GM20000 (cell line): ENCODE data around the gene PKP2.
"Not testable (repeated sequence)": the region's sequence is repeated elsewhere in the genome, so short reads cannot be mapped to it uniquely, and the experiment has no call there.

ENCODE experiments used
- DNase-seq: peaks from one replicate; pipeline ENCODE4 v3.0.0; 2012; ENCODE audit warnings: low spot score
- CTCF ChIP-seq: IDR thresholded peaks from 2 replicates; pipeline ENCODE4 v1.5.1; 2012; ENCODE audit warnings: mild to moderate bottlenecking, control low read depth; ENCODE audit errors: extremely low read depth, missing control alignments

PKP2 gene

DNA sequence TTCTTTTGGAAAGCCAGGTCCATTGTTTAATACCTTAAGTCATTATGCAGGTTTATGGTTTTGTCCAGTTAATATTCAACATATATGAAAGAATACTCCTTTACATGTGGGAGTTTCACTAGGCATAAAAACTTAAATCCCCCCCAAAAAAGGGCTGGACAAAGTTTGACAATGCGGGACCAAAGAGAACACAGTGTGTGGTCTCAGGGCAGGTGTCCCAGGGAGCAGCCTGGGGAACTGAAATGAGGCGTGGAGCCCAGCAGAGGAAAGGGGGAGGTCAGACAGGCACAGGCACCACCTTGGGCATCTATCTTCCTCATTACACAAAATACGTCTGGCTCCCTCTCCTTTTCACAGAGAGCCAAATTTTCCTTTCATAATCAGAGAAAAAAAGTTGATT is 22.5 kb downstream of the PKP2 start:
- no peak for TF ChIP-seq CTCF
- no peak for DNase-seq

GRCh38 chr12:32872416-32872815 is 24.2 kb downstream of the PKP2 start:
- not testable (repeated sequence) for DNase-seq

GRCh38 chr12:32870716-32871115 is 25.9 kb downstream of the PKP2 start:
- no peak for TF ChIP-seq CTCF
- no peak for DNase-seq

- no peak for TF ChIP-seq CTCF
- no peak for DNase-seq
Measured at GRCh38 chr12:32868885-32869284, 27.7 kb downstream of the PKP2 start.

DNA sequence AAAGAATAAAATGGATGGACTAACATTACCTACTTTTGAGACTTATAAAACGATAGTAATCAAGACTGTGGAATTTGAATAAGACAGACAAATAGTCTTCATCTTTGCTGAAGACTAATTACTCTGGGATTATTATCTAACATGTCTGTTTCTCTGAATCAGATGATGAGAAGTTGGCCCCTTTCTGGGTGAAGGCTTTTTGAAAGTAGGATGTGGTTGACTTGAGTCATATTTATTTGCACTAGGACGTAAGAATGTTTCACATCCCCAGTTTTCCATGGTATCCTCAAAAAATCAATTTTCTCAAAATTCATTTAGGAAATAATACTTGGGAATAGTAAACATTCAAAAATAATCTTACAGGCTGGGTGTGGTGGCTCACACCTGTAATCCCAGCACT is 31.8 kb downstream of the PKP2 start:
- TF ChIP-seq CTCF, result no peak
- DNase-seq, result no peak

GRCh38 chr12:32863128-32863527 is 33.4 kb downstream of the PKP2 start:
- no peak for TF ChIP-seq CTCF
- no peak for DNase-seq

DNA sequence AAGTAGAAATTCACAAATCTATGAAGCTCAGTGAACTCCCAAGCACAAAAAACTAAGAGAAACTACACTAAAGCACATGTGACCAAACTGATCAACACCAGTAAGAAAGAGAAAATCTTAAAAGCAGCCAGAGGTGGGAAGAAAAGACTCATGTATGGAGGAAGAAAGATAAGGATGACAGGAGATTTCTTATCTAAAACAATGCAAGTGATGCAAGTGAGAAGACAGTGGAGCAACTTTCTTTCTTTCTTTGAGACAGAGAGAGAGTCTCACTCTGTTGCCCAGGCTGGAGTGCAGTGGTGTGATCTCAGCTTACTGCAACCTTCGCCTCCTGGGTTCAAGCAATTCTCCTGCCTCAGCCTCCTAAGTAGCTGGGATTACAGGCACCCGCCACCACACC is 34.9 kb downstream of the PKP2 start:
- DNase-seq, result not testable (repeated sequence)

- no peak for DNase-seq
Measured at GRCh38 chr12:32860192-32860591, 36.4 kb downstream of the PKP2 start.

More at GRCh38 chr12:32860192-32860591, 36.4 kb downstream of the PKP2 start:
- TF ChIP-seq CTCF, result no peak
